Panc1 (cell line): Measurements from ENCODE around the gene DMTF1. TPM values are rescaled to one million over a fixed set of nuclear protein-coding genes. Genes with fewer than 3 reads are reported as not detected.

Source experiments
- ATAC-seq: fragments of 200-7000 bp; cut with Tn5 transposase; 2 replicates; pipeline ENCODE4 v1.9.1; 2020; ENCODE audit warnings: mild to moderate bottlenecking, moderate library complexity
- BruUV-seq: library from RNA; stranded (reverse); fragments of 400-500 nt; replicated peaks from 2 replicates; lab custom pipeline; 2021; lab: Mats Ljungman, UMichigan
- CTCF ChIA-PET: fragments of 300-600 bp; sonication (Branson Sonifier 250); formaldehyde crosslinking; loops from one replicate; lab custom pipeline; 2022; ENCODE audit warnings: antibody characterized with exemption; lab: Charles Lee
- POLR2A ChIA-PET: fragments of 300-600 bp; sonication (Branson Sonifier 250); formaldehyde crosslinking; loops from one replicate; lab custom pipeline; 2022; ENCODE audit warnings: antibody characterized with exemption; lab: Charles Lee
- DNase-seq: peaks from one replicate; pipeline ENCODE4 v3.0.0-alpha.2; 2010; ENCODE audit warnings: low read depth, low spot score
- H3K27ac ChIP-seq: 2 replicates; pipeline ENCODE4 v1.5.1; 2011; ENCODE audit warnings: mild to moderate bottlenecking, low read length, inconsistent platforms
- H3K27me3 ChIP-seq: fragments of 200-500 bp; sonication (Bioruptor generic); 2 replicates; pipeline ENCODE4 v1.6.0; 2014; ENCODE audit warnings: low read length, inconsistent platforms; ENCODE audit not compliant: control insufficient read depth, insufficient read depth
- H3K36me3 ChIP-seq: fragments of 200-500 bp; sonication (Bioruptor generic); 2 replicates; pipeline ENCODE4 v1.5.1; 2014; ENCODE audit warnings: inconsistent platforms, mild to moderate bottlenecking, low read length, moderate library complexity; ENCODE audit not compliant: control insufficient read depth, insufficient read depth
- H3K4me1 ChIP-seq: 2 replicates; pipeline ENCODE4 v1.5.1; 2011; ENCODE audit warnings: inconsistent platforms, mild to moderate bottlenecking, low read length, moderate library complexity; ENCODE audit not compliant: control insufficient read depth, insufficient read depth
- H3K4me3 ChIP-seq, 2 experiments: 2 replicates each; pipeline ENCODE4 v1.5.1; 2011 to 2012; ENCODE audit warnings: low read depth in 2 of 2, low read length in 2 of 2, mild to moderate bottlenecking in 2 of 2, inconsistent platforms in 1 of 2, moderate library complexity in 1 of 2
- H3K9me3 ChIP-seq: fragments of 200-500 bp; sonication (Bioruptor generic); 2 replicates; pipeline ENCODE4 v1.5.1; 2014; ENCODE audit warnings: low read depth, mild to moderate bottlenecking, inconsistent platforms, low read length, moderate library complexity; ENCODE audit not compliant: control insufficient read depth, insufficient read depth
- POLR2AphosphoS5 ChIP-seq: IDR thresholded peaks from 2 replicates; pipeline ENCODE4 v1.6.1; 2012; ENCODE audit warnings: mild to moderate bottlenecking, low read depth, low read length, moderate library complexity
- REST ChIP-seq, 2 experiments: IDR thresholded peaks; 2 replicates each; pipeline ENCODE4 v1.6.1; 2011 to 2012; ENCODE audit warnings: low read depth in 2 of 2, control low read depth in 1 of 2, low read length in 1 of 2, mild to moderate bottlenecking in 1 of 2, moderate library complexity in 1 of 2; ENCODE audit not compliant: insufficient read depth in 1 of 2
- SIN3A ChIP-seq: IDR thresholded peaks from 2 replicates; pipeline ENCODE4 v1.6.1; 2012; ENCODE audit warnings: low read depth, mild to moderate bottlenecking, low read length, moderate library complexity, borderline replicate concordance; ENCODE audit not compliant: insufficient read depth
- TCF7L2 ChIP-seq: IDR thresholded peaks from 2 replicates; pipeline ENCODE4 v1.6.1; 2011; ENCODE audit warnings: mild to moderate bottlenecking, low read depth, low read length, inconsistent platforms
- in situ Hi-C: cut with HindIII; loops from 2 replicates; pipeline ENCODE4 v1.10.0; 2016; ENCODE audit warnings: low sequenced_read_pairs, low pct_unique_long_range_greater_than_20kb
- intact Hi-C: fragments of 100-400 bp; cut with micrococcal nuclease; formaldehyde crosslinking; loops from one replicate; pipeline ENCODE4 v1.10.0; 2022; ENCODE audit not compliant: unreplicated experiment
- total RNA-seq: library from RNA; stranded (reverse); gene quantifications from one replicate; pipeline ENCODE4 v1.2.1, GENCODE V29; 2021; ENCODE audit not compliant: unreplicated experiment
- TF ChIP-seq, protein P1 (sequence below): fragments of 450-650 bp; IDR thresholded peaks from 2 replicates; pipeline ENCODE4 v1.5.1; 2017; ENCODE audit warnings: mild to moderate bottlenecking

The DMTF1 gene
- total RNA-seq, 1 experiment from 2014 or later = 54.0 TPM

- Histone ChIP-seq H3K4me1 (no peaks in the 10 kb centered on the region), H3K4me3 (no peak overlapping the region), H3K27me3 (no peaks in the 10 kb centered on the region), H3K9me3 (peaks cover 9% of the 10 kb centered on the region; the same call in 1 of the 2 replicates), H3K36me3 (no peaks in the 10 kb centered on the region), H3K27ac (no peak overlapping the region)
- BruUV-seq = no TSS peak
- ATAC-seq (no peak), DNase-seq (no peak)
- TF ChIP-seq, protein P1, sequence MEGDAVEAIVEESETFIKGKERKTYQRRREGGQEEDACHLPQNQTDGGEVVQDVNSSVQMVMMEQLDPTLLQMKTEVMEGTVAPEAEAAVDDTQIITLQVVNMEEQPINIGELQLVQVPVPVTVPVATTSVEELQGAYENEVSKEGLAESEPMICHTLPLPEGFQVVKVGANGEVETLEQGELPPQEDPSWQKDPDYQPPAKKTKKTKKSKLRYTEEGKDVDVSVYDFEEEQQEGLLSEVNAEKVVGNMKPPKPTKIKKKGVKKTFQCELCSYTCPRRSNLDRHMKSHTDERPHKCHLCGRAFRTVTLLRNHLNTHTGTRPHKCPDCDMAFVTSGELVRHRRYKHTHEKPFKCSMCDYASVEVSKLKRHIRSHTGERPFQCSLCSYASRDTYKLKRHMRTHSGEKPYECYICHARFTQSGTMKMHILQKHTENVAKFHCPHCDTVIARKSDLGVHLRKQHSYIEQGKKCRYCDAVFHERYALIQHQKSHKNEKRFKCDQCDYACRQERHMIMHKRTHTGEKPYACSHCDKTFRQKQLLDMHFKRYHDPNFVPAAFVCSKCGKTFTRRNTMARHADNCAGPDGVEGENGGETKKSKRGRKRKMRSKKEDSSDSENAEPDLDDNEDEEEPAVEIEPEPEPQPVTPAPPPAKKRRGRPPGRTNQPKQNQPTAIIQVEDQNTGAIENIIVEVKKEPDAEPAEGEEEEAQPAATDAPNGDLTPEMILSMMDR = no peak
- TF ChIP-seq REST (IDR thresholded peaks at IDR 0.05; ENCODE audit: insufficient read depth in 1 of 2, low read depth in 2 of 2, low read length in 1 of 2) (no peak), TCF7L2 (no peak), SIN3A (no peak), POLR2AphosphoS5 (no peak)
- in situ Hi-C loops = no loop called here
- intact Hi-C loops = no loop called here
- ChIA-PET CTCF (no interaction called here), POLR2A (no interaction called here)
These were observed 57.2 kb downstream of the DMTF1 start for GRCh38 chr7:87209295-87209924.

- CTCF ChIA-PET = no interaction called here
- POLR2A ChIA-PET = no interaction called here
- no peak overlapping the region for H3K27ac ChIP-seq
- ATAC-seq (no peak), DNase-seq (no peak)
- no peak for TF ChIP-seq POLR2AphosphoS5
- TF ChIP-seq REST (IDR thresholded peaks at IDR 0.05; ENCODE audit: insufficient read depth in 1 of 2, low read depth in 2 of 2, low read length in 1 of 2) = no peak
- TF ChIP-seq SIN3A = no peak
- no peak for TF ChIP-seq TCF7L2
- TF ChIP-seq, protein P1 = no peak
- no peaks in the 10 kb centered on the region for H3K4me1 ChIP-seq
- H3K4me3 ChIP-seq = no peak overlapping the region
- H3K9me3 ChIP-seq = 0 out of 2 replicates have a peak, but pooled peaks cover 4% of the 10 kb centered on the region
- intact Hi-C loops (no loop called here), in situ Hi-C loops (no loop called here)
- no peaks in the 10 kb centered on the region for H3K27me3 ChIP-seq
- BruUV-seq = no TSS peak
- no peaks in the 10 kb centered on the region for H3K36me3 ChIP-seq
These were observed 58.3 kb downstream of the DMTF1 start for GRCh38 chr7:87210506-87210905.
